ENCODE results near the gene CNPY2. TPM values are rescaled to one million over a fixed set of nuclear protein-coding genes. Genes with fewer than 3 reads are reported as not detected.
A peak's percentile ranks its signal among the peaks of the same experiment; 100 is the strongest.
"Not testable (repeated sequence)": the region's sequence is repeated elsewhere in the genome, so short reads cannot be mapped to it uniquely, and the experiment has no call there.

The CNPY2 gene
- total RNA-seq, 2 experiments from 2014 or later: 110 to 161 TPM

GRCh38 chr12:56300644-56301464 is 14.9 kb downstream of the CNPY2 start:
- H3K4me1 Mint-ChIP-seq: peaks cover 49% of the 10 kb centered on the region
- no peak for ATAC-seq
- peak overlapping the region; percentile 90 for H3K4me3 Mint-ChIP-seq
- no peaks in the 10 kb centered on the region for H3K27me3 Mint-ChIP-seq
- CTCF ChIA-PET: interaction anchor here (0.6 to 1.9 kb wide), 5 partner anchors 20 to 752 kb away, joined by 3 to 6 read pairs (median 3); partner anchors contain the start of genes PAN2 and RNF41
- H3K9me3 Mint-ChIP-seq (ENCODE audit: low read depth): no peaks in the 10 kb centered on the region
- H3K36me3 Mint-ChIP-seq: peaks cover 30% of the 10 kb centered on the region
- no peak for DNase-seq
- peak overlapping the region; percentile 89 for H3K27ac Mint-ChIP-seq

GRCh38 chr12:56299853-56300643 is 15.7 kb downstream of the CNPY2 start, which contains the start of gene CS:
CS (minus strand) TSS chr12:56300330; CDS start chr12:56300201, 129 bp downstream.
- DNase-seq: peak; percentile 99
- Mint-ChIP-seq H3K36me3 (peaks cover 26% of the 10 kb centered on the region), H3K4me1 (peaks cover 49% of the 10 kb centered on the region), H3K9me3 (ENCODE audit: low read depth) (no peaks in the 10 kb centered on the region), H3K27ac (peak within 1 kb of the TSS; percentile 89), H3K4me3 (peak within 1 kb of the TSS; percentile 90), H3K27me3 (no peaks in the 10 kb centered on the region)
- CTCF ChIA-PET: interaction anchor here (0.6 to 1.9 kb wide), 4 partner anchors 13 to 78 kb away, joined by 3 to 6 read pairs (median 4); partner anchors contain the start of genes PAN2 and RNF41
- ATAC-seq: peak; percentile 97

DNA sequence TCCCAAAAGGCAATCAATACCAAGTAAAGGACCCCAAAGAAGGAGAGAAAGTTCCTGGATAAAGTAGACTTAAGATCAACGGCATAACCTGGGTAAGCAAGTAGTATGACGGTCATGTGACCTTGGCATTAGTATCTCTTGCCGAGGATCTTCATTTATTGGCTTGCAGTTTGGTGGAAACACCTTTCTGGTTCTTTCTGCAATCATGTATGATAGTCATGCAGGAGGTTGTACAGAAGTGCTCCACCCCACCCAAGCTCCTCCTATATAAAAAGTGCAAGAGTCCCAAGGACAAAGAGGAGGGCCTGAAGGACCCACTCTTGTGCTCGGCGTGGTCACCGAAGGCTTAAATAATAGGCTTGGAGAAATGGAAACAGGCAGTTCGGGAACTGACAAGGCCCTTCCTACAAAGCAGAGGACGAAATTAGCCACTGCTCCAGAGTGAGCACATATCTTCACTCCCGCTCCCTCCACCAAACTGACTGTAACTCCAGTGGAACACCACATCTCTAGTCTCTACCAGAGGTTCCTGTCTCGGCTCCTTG is 16.4 kb downstream of the CNPY2 start:
- Mint-ChIP-seq H3K27me3 (no peaks in the 10 kb centered on the region), H3K27ac (peak overlapping the region; percentile 89), H3K9me3 (ENCODE audit: low read depth) (no peaks in the 10 kb centered on the region), H3K36me3 (peaks cover 26% of the 10 kb centered on the region), H3K4me1 (peaks cover 49% of the 10 kb centered on the region), H3K4me3 (peak overlapping the region; percentile 90)
- DNase-seq (peak; percentile 56), ATAC-seq (peak; percentile 3)
- CTCF ChIA-PET: interaction anchor here (1.1 to 1.9 kb wide), 7 partner anchors 12 to 181 kb away, joined by 3 to 7 read pairs (median 4); partner anchors contain the start of genes ESYT1, IL23A, PAN2 and ZC3H10

DNA sequence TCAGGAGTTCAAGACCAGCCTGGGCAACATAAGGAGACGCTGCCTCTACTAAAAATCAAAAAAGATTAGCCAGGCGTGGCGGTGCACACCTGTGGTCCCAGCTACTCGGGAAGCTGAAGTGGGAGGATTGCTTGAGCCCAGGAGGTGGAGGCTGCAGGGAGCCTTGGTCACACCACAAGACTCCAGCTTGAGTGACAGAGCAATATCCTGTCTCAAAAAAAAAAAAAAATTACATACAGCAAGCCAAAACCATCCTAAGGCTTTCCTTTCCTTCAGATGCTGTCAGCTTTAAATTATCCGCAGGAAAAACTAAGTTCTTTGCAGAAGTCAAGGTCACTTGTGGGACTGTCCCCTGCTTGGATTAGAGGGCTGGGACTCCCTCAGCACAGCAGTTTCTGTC is 17.0 kb downstream of the CNPY2 start:
- no peak for DNase-seq
- no peak for ATAC-seq
- H3K36me3 Mint-ChIP-seq: peaks cover 27% of the 10 kb centered on the region
- H3K4me1 Mint-ChIP-seq: peaks cover 52% of the 10 kb centered on the region
- peak overlapping the region; percentile 90 for H3K4me3 Mint-ChIP-seq
- peak overlapping the region; percentile 89 for H3K27ac Mint-ChIP-seq
- no peaks in the 10 kb centered on the region for H3K9me3 Mint-ChIP-seq (ENCODE audit: low read depth)
- CTCF ChIA-PET: interaction anchor here (0.9 to 1.6 kb wide), 9 partner anchors 9 to 180 kb away, joined by 3 to 7 read pairs (median 4); partner anchors contain the start of genes ESYT1, IL23A and ZC3H10
- no peaks in the 10 kb centered on the region for H3K27me3 Mint-ChIP-seq

DNA sequence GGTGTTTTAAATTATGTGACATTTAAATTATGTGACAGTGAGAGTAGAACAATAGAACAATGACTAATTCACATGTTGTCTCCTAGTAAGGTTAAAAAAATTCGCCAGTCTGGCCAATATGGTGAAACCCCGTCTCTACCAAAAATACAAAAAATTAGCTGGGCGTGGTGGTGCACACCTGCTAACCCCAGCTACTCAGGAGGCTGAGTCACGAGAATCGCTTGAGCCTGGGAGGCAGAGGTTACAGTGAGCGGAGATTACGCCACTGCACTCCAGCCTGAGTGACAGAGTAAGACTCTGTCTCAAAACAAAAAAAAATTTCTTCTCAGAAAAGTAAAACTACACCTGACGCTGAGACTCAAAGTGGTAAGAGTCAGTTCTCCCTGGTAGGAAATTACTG is 18.4 kb downstream of the CNPY2 start:
- Mint-ChIP-seq H3K9me3 (ENCODE audit: low read depth) (no peaks in the 10 kb centered on the region), H3K4me3 (peak overlapping the region; percentile 6), H3K27ac (peak overlapping the region; percentile 31), H3K4me1 (peaks cover 56% of the 10 kb centered on the region), H3K27me3 (no peaks in the 10 kb centered on the region), H3K36me3 (peaks cover 32% of the 10 kb centered on the region)
- DNase-seq (no peak), ATAC-seq (no peak)
- CTCF ChIA-PET: interaction anchor here (0.7 to 1.3 kb wide), 4 partner anchors 11 to 339 kb away, joined by 3 to 4 read pairs (median 3); partner anchors contain the start of gene COQ10A

DNA sequence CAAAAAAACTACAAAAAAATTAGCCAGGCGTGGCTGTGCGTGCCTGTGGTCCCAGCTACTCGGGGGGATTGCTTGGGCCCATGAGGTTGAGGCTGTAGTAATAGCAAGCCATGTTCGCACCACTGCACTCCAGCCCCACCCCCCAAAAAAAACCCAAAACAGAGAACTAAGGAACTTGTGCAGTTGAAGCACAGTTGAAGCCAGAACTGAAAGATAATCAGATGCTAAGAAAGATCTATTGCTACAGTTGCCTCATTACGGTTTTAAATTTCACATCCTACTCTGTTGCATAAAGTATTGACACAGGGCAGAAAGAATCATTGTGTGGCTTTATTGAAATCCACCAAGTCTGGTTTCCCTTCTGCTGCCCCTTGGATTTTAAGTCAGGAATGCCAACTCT is 19.5 kb downstream of the CNPY2 start:
- Mint-ChIP-seq H3K9me3 (ENCODE audit: low read depth) (no peaks in the 10 kb centered on the region), H3K4me1 (peaks cover 54% of the 10 kb centered on the region), H3K27me3 (no peaks in the 10 kb centered on the region), H3K36me3 (peaks cover 37% of the 10 kb centered on the region), H3K4me3 (no peak overlapping the region), H3K27ac (no peak overlapping the region)
- ATAC-seq: no peak
- CTCF ChIA-PET: no interaction called here
- DNase-seq: no peak

GRCh38 chr12:56293795-56294194 is 22.0 kb downstream of the CNPY2 start:
- H3K9me3 Mint-ChIP-seq (ENCODE audit: low read depth): no peaks in the 10 kb centered on the region
- no peak for ATAC-seq
- no peaks in the 10 kb centered on the region for H3K27me3 Mint-ChIP-seq
- H3K27ac Mint-ChIP-seq: peak overlapping the region; percentile 36
- H3K4me1 Mint-ChIP-seq: peaks cover 51% of the 10 kb centered on the region
- DNase-seq: no peak
- H3K36me3 Mint-ChIP-seq: peaks cover 47% of the 10 kb centered on the region
- CTCF ChIA-PET: interaction anchor here (1.7 kb wide), 1 partner anchor 27 kb away, joined by 6 read pairs; the partner anchor contains the start of gene COQ10A
- H3K4me3 Mint-ChIP-seq: no peak overlapping the region

- CTCF ChIA-PET: interaction anchor here (1.3 to 1.7 kb wide), 3 partner anchors 9 to 176 kb away, joined by 3 to 6 read pairs (median 4); no protein-coding TSS in a partner anchor
- peaks cover 27% of the 10 kb centered on the region for H3K4me1 Mint-ChIP-seq
- peaks cover 36% of the 10 kb centered on the region for H3K36me3 Mint-ChIP-seq
- ATAC-seq (no peak), DNase-seq (no peak)
- H3K9me3 Mint-ChIP-seq (ENCODE audit: low read depth): no peaks in the 10 kb centered on the region
- no peak overlapping the region for H3K4me3 Mint-ChIP-seq
- H3K27ac Mint-ChIP-seq: peak overlapping the region; percentile 43
- H3K27me3 Mint-ChIP-seq: no peaks in the 10 kb centered on the region
Measured at GRCh38 chr12:56288705-56289387, 26.9 kb downstream of the CNPY2 start.

DNA sequence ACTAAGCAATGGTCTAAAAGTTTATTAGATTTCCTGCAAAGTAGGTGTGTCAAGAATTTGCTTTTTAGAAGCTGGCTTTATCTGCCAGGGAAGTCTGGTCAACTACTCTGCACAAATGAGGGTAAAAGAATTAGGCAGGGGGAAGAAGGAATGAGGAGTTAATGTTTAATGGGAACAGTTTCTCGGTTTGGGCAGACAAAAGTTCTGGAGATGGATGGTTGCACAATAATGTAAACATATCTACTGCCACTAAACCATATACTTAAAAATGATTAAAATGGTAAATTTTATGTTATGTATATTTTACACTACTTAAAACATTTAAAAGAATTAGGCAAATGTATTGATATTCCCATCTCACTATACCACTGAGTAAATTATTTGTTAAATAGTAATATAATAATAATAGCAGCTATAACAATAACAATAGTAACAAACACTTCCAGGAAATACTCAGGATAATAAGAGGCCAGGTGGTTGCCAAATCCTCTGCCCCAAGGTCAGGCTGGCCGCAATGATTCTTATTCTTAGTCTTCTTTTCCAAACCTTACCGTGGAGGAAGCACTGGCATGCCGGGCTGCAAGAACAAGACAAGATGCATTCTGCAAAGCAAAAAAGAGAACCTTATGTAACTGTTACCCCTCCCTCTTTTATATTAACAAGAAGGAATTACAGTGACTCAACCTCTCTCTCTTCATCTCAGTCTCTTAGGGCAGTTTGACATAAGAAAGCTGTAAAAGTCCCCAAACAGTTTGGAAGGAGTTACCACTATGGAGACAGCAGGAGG is 29.6 kb downstream of the CNPY2 start:
- Mint-ChIP-seq H3K4me3 (no peak overlapping the region), H3K36me3 (peaks cover 44% of the 10 kb centered on the region), H3K4me1 (peaks cover 14% of the 10 kb centered on the region), H3K27me3 (no peaks in the 10 kb centered on the region), H3K27ac (no peak overlapping the region), H3K9me3 (ENCODE audit: low read depth) (no peaks in the 10 kb centered on the region)
- no peak for ATAC-seq
- no peak for DNase-seq
- CTCF ChIA-PET: interaction anchor here (1.1 to 1.6 kb wide), 3 partner anchors 12 to 20 kb away, joined by 3 to 4 read pairs (median 4); partner anchors contain the start of gene CS

DNA sequence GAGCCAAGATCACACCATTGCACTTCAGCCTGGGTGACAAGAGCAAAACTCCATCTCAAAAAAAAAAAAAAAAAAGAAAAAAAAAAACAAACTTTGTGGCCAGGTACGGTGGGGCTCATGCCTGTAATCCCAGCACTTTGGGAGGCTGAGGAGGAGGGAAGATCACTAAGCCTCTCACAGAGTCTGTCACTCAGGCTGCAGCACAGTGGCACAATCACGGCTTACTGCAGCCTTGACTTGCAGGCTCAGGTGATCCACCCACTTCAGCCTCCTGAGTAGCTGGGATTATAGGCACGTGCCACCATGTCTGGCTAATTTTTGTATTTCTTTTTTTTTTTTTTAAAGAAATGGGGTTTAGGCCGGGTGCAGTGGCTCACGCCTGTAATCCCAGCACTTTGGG is 31.5 kb downstream of the CNPY2 start:
- H3K36me3 Mint-ChIP-seq: peaks cover 41% of the 10 kb centered on the region
- not testable (repeated sequence) for H3K4me1 Mint-ChIP-seq; ATAC-seq; H3K27ac Mint-ChIP-seq; H3K9me3 Mint-ChIP-seq (ENCODE audit: low read depth); DNase-seq; H3K27me3 Mint-ChIP-seq; H3K4me3 Mint-ChIP-seq
- CTCF ChIA-PET: interaction anchor here (1.0 kb wide), 1 partner anchor 18 kb away, joined by 3 read pairs; no protein-coding TSS in a partner anchor

- Mint-ChIP-seq H3K9me3 (ENCODE audit: low read depth) (no peaks in the 10 kb centered on the region), H3K36me3 (peaks cover 45% of the 10 kb centered on the region), H3K4me1 (peaks cover 1% of the 10 kb centered on the region), H3K4me3 (no peak overlapping the region), H3K27ac (no peak overlapping the region), H3K27me3 (no peaks in the 10 kb centered on the region)
- DNase-seq (no peak), ATAC-seq (no peak)
- CTCF ChIA-PET: no interaction called here
Measured at GRCh38 chr12:56282579-56282978, 33.2 kb downstream of the CNPY2 start.

DNA sequence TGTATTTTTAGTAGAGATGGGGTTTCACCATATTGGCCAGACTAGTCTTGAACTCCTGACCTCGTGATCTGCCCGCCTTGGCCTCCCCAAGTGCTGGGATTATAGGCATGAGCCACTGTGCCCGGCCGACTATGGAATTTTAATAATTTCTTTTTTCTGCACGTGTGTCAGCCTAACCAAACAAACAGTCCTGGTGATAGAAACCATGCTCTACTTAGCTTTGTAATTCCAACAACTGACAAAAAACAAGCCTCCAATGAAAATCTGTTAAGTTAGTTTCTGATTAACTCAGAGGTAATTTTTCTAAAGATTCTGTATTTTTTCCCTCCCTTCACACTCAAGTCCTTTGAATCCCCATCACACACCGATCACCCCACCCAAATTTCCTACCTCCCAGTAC is 33.8 kb downstream of the CNPY2 start:
- H3K36me3 Mint-ChIP-seq: peaks cover 45% of the 10 kb centered on the region
- no peaks in the 10 kb centered on the region for H3K27me3 Mint-ChIP-seq
- DNase-seq: no peak
- H3K27ac Mint-ChIP-seq: no peak overlapping the region
- H3K9me3 Mint-ChIP-seq (ENCODE audit: low read depth): no peaks in the 10 kb centered on the region
- H3K4me3 Mint-ChIP-seq: no peak overlapping the region
- H3K4me1 Mint-ChIP-seq: peaks cover 1% of the 10 kb centered on the region
- no peak for ATAC-seq
- CTCF ChIA-PET: no interaction called here
